HepG2 (cell line): ENCODE results near the gene SPON1. TPM values are rescaled to one million over a fixed set of nuclear protein-coding genes. Genes with fewer than 3 reads are reported as not detected.

Experiments used
- ATAC-seq: fragments of 200-7000 bp; cut with Tn5 transposase; 3 replicates; pipeline ENCODE4 v1.9.1; 2020; ENCODE audit warnings: mild to moderate bottlenecking, moderate library complexity
- BruUV-seq: library from RNA; stranded (reverse); fragments of 400-500 nt; replicated peaks from 2 replicates; lab custom pipeline; 2021; lab: Mats Ljungman, UMichigan
- CTCF ChIA-PET: fragments of 300-600 bp; formaldehyde crosslinking; extraction: SDS; loops from one replicate; lab custom pipeline; 2021; ENCODE audit warnings: low total read pairs, inconsistent platforms, low intra/inter-chr PET ratio; lab: Yijun Ruan, JAX
- POLR2A ChIA-PET: fragments of 350-600 bp; sonication (Branson Sonifier 250); formaldehyde crosslinking; loops from one replicate; lab custom pipeline; 2020; ENCODE audit warnings: antibody characterized with exemption, inconsistent platforms; lab: Yijun Ruan, JAX
- DNase-seq: peaks from one replicate; pipeline ENCODE4 v3.0.0-alpha.2; 2015; ENCODE audit warnings: low spot score
- FAIRE-seq: peaks from 3 replicates; lab custom pipeline; 2011; peaks lifted over from hg19 to GRCh38; lab: Jason Lieb, UNC
- H2AFZ ChIP-seq: one replicate; pipeline ENCODE4 v1.6.1; 2011; ENCODE audit warnings: low read length, inconsistent platforms
- H3K27ac ChIP-seq: fragments of 300-600 bp; 3 replicates; pipeline ENCODE4 v1.8.0; 2011; ENCODE audit warnings: mixed run types, mild to moderate bottlenecking, mixed read lengths, low read length, inconsistent platforms; ENCODE audit not compliant: insufficient read depth; ENCODE audit errors: extremely low read length
- H3K27me3 ChIP-seq, 2 experiments: fragments of 200-600 bp in 1 of 2; 2 replicates in 1 of 2; 3 replicates in 1 of 2; pipeline versions ENCODE4 v1.6.0 to v1.8.0; 2011; ENCODE audit warnings: low read length in 2 of 2, mild to moderate bottlenecking in 2 of 2, moderate library complexity in 2 of 2, inconsistent platforms in 1 of 2; ENCODE audit not compliant: insufficient read depth in 2 of 2, control insufficient read depth in 1 of 2
- H3K36me3 ChIP-seq, 2 experiments: fragments of 200-600 bp in 1 of 2; replicated peaks in 1 of 2; 2 replicates in 1 of 2; 3 replicates in 1 of 2; pipeline versions ENCODE4 v1.5.1 to v1.8.0; 2011; ENCODE audit warnings: low read length in 2 of 2, inconsistent platforms in 1 of 2; ENCODE audit not compliant: insufficient read depth in 2 of 2, control insufficient read depth in 1 of 2
- H3K4me1 ChIP-seq: 2 replicates; pipeline ENCODE4 v1.5.1; 2012; ENCODE audit warnings: low read length, inconsistent platforms; ENCODE audit not compliant: insufficient read depth
- H3K4me2 ChIP-seq: 2 replicates; pipeline ENCODE4 v1.6.0; 2011; ENCODE audit warnings: low read depth, low read length, inconsistent platforms
- H3K4me3 ChIP-seq, 3 experiments: fragments of 200-600 bp in 1 of 3; sonication (generic), shearing (Covaris generic) in 1 of 3; replicated peaks in 1 of 3; 2 replicates each; pipeline ENCODE4 v1.5.1; 2011 to 2016; ENCODE audit warnings: low read length in 3 of 3, inconsistent platforms in 2 of 3, low read depth in 2 of 3, mild to moderate bottlenecking in 2 of 3, control low read depth in 1 of 3, mixed read lengths in 1 of 3; ENCODE audit not compliant: insufficient read depth in 1 of 3
- H3K79me2 ChIP-seq: one replicate; pipeline ENCODE4 v1.6.1; 2011; ENCODE audit warnings: low read length, inconsistent platforms; ENCODE audit not compliant: insufficient read depth
- H3K9ac ChIP-seq: 2 replicates; pipeline ENCODE4 v1.6.0; 2011; ENCODE audit warnings: mild to moderate bottlenecking, low read depth, low read length, inconsistent platforms; ENCODE audit not compliant: insufficient read depth
- H3K9me3 ChIP-seq: 2 replicates; pipeline ENCODE4 v1.5.1; 2012; ENCODE audit warnings: mild to moderate bottlenecking, low read length
- H4K20me1 ChIP-seq: 2 replicates; pipeline ENCODE4 v1.6.0; 2011; ENCODE audit warnings: inconsistent platforms, mild to moderate bottlenecking, low read length, moderate library complexity; ENCODE audit not compliant: insufficient read depth
- ATF7 ChIP-seq, 2 experiments: fragments of 450-650 bp in 1 of 2; sonication (generic) in 1 of 2; formaldehyde crosslinking in 1 of 2; IDR thresholded peaks; 2 replicates each; pipeline versions ENCODE4 v1.4.0 to v1.6.1; 2016 to 2020; ENCODE audit warnings: antibody characterized with exemption in 1 of 2, mild to moderate bottlenecking in 1 of 2, missing genetic modification reagents in 1 of 2
- CEBPZ ChIP-seq: IDR thresholded peaks from 2 replicates; pipeline ENCODE4 v1.6.1; 2012; ENCODE audit warnings: low read length, improper control_type of control experiment
- CREB1 ChIP-seq, 2 experiments: fragments of 450-650 bp in 1 of 2; IDR thresholded peaks; 2 replicates each; pipeline ENCODE4 v1.6.1; 2016 to 2017; ENCODE audit warnings: control low read depth in 1 of 2, mild to moderate bottlenecking in 1 of 2, missing compliant biosample characterization in 1 of 2, missing genetic modification characterization in 1 of 2
- ISL2 ChIP-seq: sonication (generic); formaldehyde crosslinking; IDR thresholded peaks from 2 replicates; pipeline ENCODE4 v1.5.0; 2020; ENCODE audit warnings: missing genetic modification reagents
- SRSF9 ChIP-seq: fragments of 200-400 bp; formaldehyde crosslinking; IDR thresholded peaks from 2 replicates; pipeline ENCODE4 v1.6.1; 2018; ENCODE audit warnings: borderline replicate concordance, mild to moderate bottlenecking, low read depth, low read length; ENCODE audit not compliant: insufficient read depth, poor library complexity, severe bottlenecking
- ZNF230 ChIP-seq: sonication (generic); formaldehyde crosslinking; IDR thresholded peaks from 2 replicates; pipeline ENCODE4 v1.4.0; 2020; ENCODE audit warnings: mild to moderate bottlenecking, missing genetic modification reagents
- ZNF788 ChIP-seq: sonication (generic); formaldehyde crosslinking; IDR thresholded peaks from 2 replicates; pipeline ENCODE4 v1.5.0; 2020; ENCODE audit warnings: mild to moderate bottlenecking, missing genetic modification reagents, borderline replicate concordance
- WGBS: methylation state at CpG from one replicate; pipeline ENCODE4 v1.1.6; 2017; ENCODE audit warnings: low lambda C conversion rate; 5-methylcytosine and 5-hydroxymethylcytosine counted together
- in situ Hi-C: cut with HindIII; loops from 2 replicates; pipeline ENCODE4 v1.10.0; 2017; ENCODE audit warnings: low pct_unique_long_range_greater_than_20kb; ENCODE audit not compliant: extremely low pct_ligation_motif_present
- intact Hi-C: fragments of 100-400 bp; cut with micrococcal nuclease; formaldehyde crosslinking; loops from one replicate; pipeline ENCODE4 v1.10.0; 2022; ENCODE audit not compliant: unreplicated experiment
- polyA plus RNA-seq, 8 experiments: library from polyadenylated mRNA; depleted of rRNA in 3 of 8; stranded (reverse) in 7 of 8; unstranded in 1 of 8; fragments of >200 nt; fragmentation: Illumina TruSeq in 4 of 8; extraction: Trizol in 4 of 8; gene quantifications; 2 replicates each; pipeline versions ENCODE4 v1.2.1 to v1.2.3, GENCODE V29; 2011 to 2016; ENCODE audit warnings: low read depth in 4 of 8, missing spikeins in 1 of 8, mixed read lengths in 1 of 8; ENCODE audit not compliant: insufficient read depth in 1 of 8
- total RNA-seq, 5 experiments: library from RNA; depleted of rRNA; stranded (reverse); fragments of >200 nt; fragmentation: Illumina TruSeq; extraction: Trizol; gene quantifications; 2 replicates each; pipeline ENCODE4 v1.2.3, GENCODE V29; 2016; ENCODE audit warnings: low read depth in 1 of 5

SPON1 gene
- total and polyA plus RNA-seq, 2 of the 13 experiments (the other 11 are each of a cell fraction or from before 2014, with no cell fraction given) = not detected

GRCh38 chr11:14067686-14068085, 105.2 kb downstream of the SPON1 start:
- no peak for DNase-seq
- in situ Hi-C loops = no loop called here
- no peaks in the 10 kb centered on the region for H3K4me1 ChIP-seq
- H3K9ac ChIP-seq = no peak overlapping the region
- WGBS = 5% methylated on average over 3 of the region's 3 CpGs
- no peaks in the 10 kb centered on the region for H3K9me3 ChIP-seq
- CTCF ChIA-PET = no interaction called here
- no peak overlapping the region for H3K27ac ChIP-seq
- no peak overlapping the region for H3K4me3 ChIP-seq
- TF ChIP-seq CREB1 (IDR thresholded peaks at IDR 0.05) (peak; percentile 62), CREB1 (CRISPR knock-in tag; IDR thresholded peaks at IDR 0.05) (no peak), ZNF788 (CRISPR knock-in tag) (no peak), ZNF230 (CRISPR knock-in tag) (no peak), ISL2 (CRISPR knock-in tag) (no peak), SRSF9 (no peak), CEBPZ (no peak), ATF7 (IDR thresholded peaks at IDR 0.05) (peak; percentile 85), ATF7 (CRISPR knock-in tag; IDR thresholded peaks at IDR 0.05) (no peak)
- TF ChIP-seq, all 625 proteins: peak for 2
- intact Hi-C loops = no loop called here
- no peak for ATAC-seq
- no peak overlapping the region for H2AFZ ChIP-seq
- H3K27me3 ChIP-seq = no peaks in the 10 kb centered on the region; a peak in 1 of 5 replicates
- no peaks in the 10 kb centered on the region for H3K79me2 ChIP-seq
- FAIRE-seq = no peak
- H3K36me3 ChIP-seq = no peaks in the 10 kb centered on the region
- POLR2A ChIA-PET = no interaction called here
- no peak overlapping the region for H3K4me2 ChIP-seq
- no TSS peak for BruUV-seq
- no peaks in the 10 kb centered on the region for H4K20me1 ChIP-seq
